OCI-LY7 (cell line): ENCODE results near the gene FAM131B. TPM values are rescaled to one million over a fixed set of nuclear protein-coding genes. Genes with fewer than 3 reads are reported as not detected.

Experiments
- Bru-seq: library from RNA; stranded (reverse); fragments of 400-500 nt; gene quantifications from one replicate; lab custom pipeline; 2021; lab: Mats Ljungman, UMichigan
- BruChase-seq, 2 experiments: library from RNA; stranded (reverse); fragments of 400-500 nt; gene quantifications; one replicate each; lab custom pipeline; 2021; lab: Mats Ljungman, UMichigan
- BruUV-seq: library from RNA; stranded (reverse); fragments of 400-500 nt; replicated peaks from 2 replicates; lab custom pipeline; 2021; lab: Mats Ljungman, UMichigan
- CTCF ChIA-PET: fragments of 300-600 bp; sonication (Branson Sonifier 250); formaldehyde crosslinking; loops from one replicate; lab custom pipeline; 2022; ENCODE audit warnings: antibody characterized with exemption; ENCODE audit not compliant: unreplicated experiment; lab: Charles Lee
- POLR2A ChIA-PET: fragments of 300-600 bp; sonication (Branson Sonifier 250); formaldehyde crosslinking; loops from one replicate; lab custom pipeline; 2022; ENCODE audit warnings: antibody characterized with exemption; lab: Charles Lee
- DNase-seq: peaks from one replicate; pipeline ENCODE4 v3.0.0-alpha.2; 2015; ENCODE audit warnings: low spot score
- H2AFZ ChIP-seq: fragments of 200-600 bp; sonication (generic), shearing (Covaris generic); 2 replicates; pipeline ENCODE4 v1.6.1; 2014; ENCODE audit warnings: mild to moderate bottlenecking, antibody characterized with exemption, low read length, moderate library complexity
- H3K27ac ChIP-seq: fragments of 200-600 bp; sonication (generic); 2 replicates; pipeline ENCODE4 v1.5.1; 2014; ENCODE audit warnings: mixed run types, low read depth, mild to moderate bottlenecking, moderate library complexity, low read length, inconsistent platforms; ENCODE audit not compliant: poor library complexity, severe bottlenecking
- H3K36me3 ChIP-seq: fragments of 200-600 bp; sonication (generic); 2 replicates; pipeline ENCODE4 v1.6.1; 2014; ENCODE audit warnings: mild to moderate bottlenecking, antibody characterized with exemption, low read length, moderate library complexity, mixed read lengths; ENCODE audit not compliant: insufficient read depth
- H3K4me1 ChIP-seq: fragments of 200-600 bp; sonication (generic); 2 replicates; pipeline ENCODE4 v1.5.1; 2014; ENCODE audit warnings: mild to moderate bottlenecking, low read length; ENCODE audit not compliant: insufficient read depth, poor library complexity, severe bottlenecking
- H3K4me2 ChIP-seq: fragments of 200-600 bp; sonication (generic); 2 replicates; pipeline ENCODE4 v1.6.1; 2014; ENCODE audit warnings: mild to moderate bottlenecking, low read length
- H3K4me3 ChIP-seq: fragments of 200-600 bp; sonication (generic); 2 replicates; pipeline ENCODE4 v1.5.1; 2014; ENCODE audit warnings: mild to moderate bottlenecking, low read depth, low read length; ENCODE audit not compliant: poor library complexity, severe bottlenecking
- H3K79me2 ChIP-seq: fragments of 200-600 bp; sonication (generic); 2 replicates; pipeline ENCODE4 v1.6.1; 2016; ENCODE audit warnings: low read depth, mild to moderate bottlenecking, low read length, moderate library complexity, mixed read lengths; ENCODE audit not compliant: insufficient read depth
- H3K9me2 ChIP-seq: fragments of 200-600 bp; sonication (generic); 2 replicates; pipeline ENCODE4 v1.6.1; 2016; ENCODE audit warnings: mild to moderate bottlenecking, low read length, mixed read lengths; ENCODE audit not compliant: insufficient read depth
- H3K9me3 ChIP-seq: fragments of 200-600 bp; sonication (generic); 2 replicates; pipeline ENCODE4 v1.6.1; 2014; ENCODE audit warnings: mild to moderate bottlenecking, mixed run types, low read length, mixed read lengths
- H4K20me1 ChIP-seq: fragments of 200-600 bp; sonication (generic); 2 replicates; pipeline ENCODE4 v1.6.1; 2014; ENCODE audit warnings: mild to moderate bottlenecking, antibody characterized with exemption, low read length, moderate library complexity, mixed read lengths; ENCODE audit not compliant: insufficient read depth
- CTCF ChIP-seq: fragments of 200-600 bp; sonication (generic); conservative IDR thresholded peaks from 2 replicates; pipeline ENCODE4 v1.5.1; 2014; ENCODE audit warnings: mild to moderate bottlenecking, antibody characterized with exemption, low read length, moderate library complexity, mixed read lengths
- EZH2phosphoT487 ChIP-seq: fragments of 200-600 bp; sonication (generic); IDR thresholded peaks from 2 replicates; pipeline ENCODE4 v1.6.1; 2018; ENCODE audit warnings: low read depth, borderline replicate concordance, mild to moderate bottlenecking, mixed run types, antibody characterized with exemption, low read length, moderate library complexity, mixed read lengths
- intact Hi-C: fragments of 100-400 bp; cut with micrococcal nuclease; formaldehyde crosslinking; loops from one replicate; pipeline ENCODE4 v1.10.0; 2022; ENCODE audit not compliant: unreplicated experiment
- long read RNA-seq: library from polyadenylated mRNA; stranded (forward); transcript quantifications from one replicate; pipeline ENCODE4 v2.0.0, GENCODE V29; 2022
- total RNA-seq, 2 experiments: library from RNA; depleted of rRNA in 1 of 2; stranded (reverse); fragments of >200 nt in 1 of 2; shearing (Covaris generic) in 1 of 2; gene quantifications; 2 replicates each; pipeline ENCODE4 v1.2.3, GENCODE V29; 2014 to 2022

The FAM131B gene
- not detected in 2 replicates for total RNA-seq (2014; rRNA removed; shearing (Covaris generic))
- not detected in 2 replicates for total RNA-seq (2022)
- not detected for Bru-seq, nascent RNA
- not detected for BruChase-seq, experiment 1, labeled RNA remaining after a 6-hour chase
- BruChase-seq, experiment 2, labeled RNA remaining after a 2-hour chase: not detected
- long read RNA-seq: 0 reads

GRCh38 chr7:143362131-143363015 lies at the start of gene FAM131B:
Gene FAM131B, minus strand, starts transcription at chr7:143362713. Its CDS starts 110 bp downstream, at chr7:143362603.
- no TSS peak for BruUV-seq
- DNase-seq: no peak

GRCh38 chr7:143411976-143412708 lies 49.6 kb upstream of the FAM131B start:
- Histone ChIP-seq H2AFZ (no peak overlapping the region), H3K36me3 (no peaks in the 10 kb centered on the region), H3K9me2 (no peaks in the 10 kb centered on the region), H3K4me2 (no peak overlapping the region), H3K79me2 (no peaks in the 10 kb centered on the region), H3K4me3 (no peak overlapping the region), H4K20me1 (no peaks in the 10 kb centered on the region), H3K4me1 (no peaks in the 10 kb centered on the region), H3K9me3 (no peaks in the 10 kb centered on the region), H3K27ac (no peak overlapping the region)
- ChIA-PET CTCF (no interaction called here), POLR2A (no interaction called here)
- no peak for DNase-seq
- no TSS peak for BruUV-seq
- TF ChIP-seq EZH2phosphoT487: no peak
- no peak for TF ChIP-seq CTCF
- intact Hi-C loops: no loop called here

More at GRCh38 chr7:143362131-143363015, at the start of gene FAM131B:
- Histone ChIP-seq H3K79me2 (no peaks in the 10 kb centered on the region), H2AFZ (no peak within 1 kb of the TSS), H3K4me2 (no peak within 1 kb of the TSS; the same call in 1 of the 2 replicates), H3K36me3 (no peaks in the 10 kb centered on the region), H3K4me3 (no peak within 1 kb of the TSS), H3K9me3 (no peaks in the 10 kb centered on the region), H4K20me1 (no peaks in the 10 kb centered on the region), H3K27ac (no peak within 1 kb of the TSS), H3K9me2 (no peaks in the 10 kb centered on the region), H3K4me1 (no peaks in the 10 kb centered on the region)
- ChIA-PET CTCF (no interaction called here), POLR2A (no interaction called here)
- TF ChIP-seq CTCF (no peak), EZH2phosphoT487 (no peak)
- intact Hi-C loops: no loop called here
